CD4-positive, CD25-positive, alpha-beta regulatory T cell (primary cell): ENCODE data around the gene ATP8A2. TPM values are rescaled to one million over a fixed set of nuclear protein-coding genes. Genes with fewer than 3 reads are reported as not detected.

ENCODE experiments used
- ATAC-seq, 2 donors: fragments of 150-1000 bp; cut with Tn5 transposase; one replicate each; pipeline ENCODE4 v1.10.0; 2021; ENCODE audit warnings: low read depth in 2 of 2, moderate number of reproducible peaks in 2 of 2, moderate library complexity in 1 of 2
- DNase-seq, 3 donors: peaks; one replicate each; pipeline versions ENCODE4 v3.0.0 to v3.0.0-alpha.2; 2012 to 2022; ENCODE audit warnings: mixed read lengths in 1 of 3
- H3K27ac ChIP-seq: one replicate; pipeline ENCODE4 v1.7.0; 2013; ENCODE audit warnings: mild to moderate bottlenecking, low read length; ENCODE audit not compliant: insufficient read depth, poor library complexity, severe bottlenecking
- H3K27me3 ChIP-seq: one replicate; pipeline ENCODE4 v1.7.0; 2013; ENCODE audit warnings: low read length; ENCODE audit not compliant: control insufficient read depth, insufficient read depth
- H3K36me3 ChIP-seq: one replicate; pipeline ENCODE4 v1.7.0; 2013; ENCODE audit warnings: mild to moderate bottlenecking, low read length, moderate library complexity; ENCODE audit not compliant: control insufficient read depth, insufficient read depth
- H3K4me1 ChIP-seq: 2 replicates; pipeline ENCODE4 v1.7.0; 2013; ENCODE audit warnings: mild to moderate bottlenecking, low read length; ENCODE audit not compliant: insufficient read depth, control insufficient read depth, poor library complexity, severe bottlenecking
- H3K4me3 ChIP-seq: one replicate; pipeline ENCODE4 v1.7.0; 2013; ENCODE audit warnings: low read depth, mild to moderate bottlenecking, low read length, moderate library complexity
- H3K9me3 ChIP-seq, 2 experiments: 1 replicate in 1 of 2; 2 replicates in 1 of 2; pipeline ENCODE4 v1.7.0; 2013; ENCODE audit warnings: low read length in 2 of 2, mild to moderate bottlenecking in 1 of 2, moderate library complexity in 1 of 2; ENCODE audit not compliant: control insufficient read depth in 2 of 2
- H3K27ac Mint-ChIP-seq, 3 donors: one replicate each; pipeline ENCODE4 v1.8.0; 2020 to 2022; ENCODE audit warnings: mild to moderate bottlenecking in 3 of 3, mixed read lengths in 3 of 3, moderate library complexity in 2 of 3
- H3K27me3 Mint-ChIP-seq: one replicate; pipeline ENCODE4 v1.8.0; 2022; ENCODE audit warnings: mild to moderate bottlenecking, mixed read lengths
- H3K36me3 Mint-ChIP-seq: one replicate; pipeline ENCODE4 v1.8.0; 2020; ENCODE audit warnings: mixed read lengths
- H3K4me1 Mint-ChIP-seq, 4 donors: one replicate each; pipeline ENCODE4 v1.8.0; 2020 to 2022; ENCODE audit warnings: mixed read lengths in 4 of 4, mild to moderate bottlenecking in 1 of 4
- H3K4me3 Mint-ChIP-seq, 4 donors: one replicate each; pipeline ENCODE4 v1.8.0; 2020 to 2022; ENCODE audit warnings: mild to moderate bottlenecking in 4 of 4, mixed read lengths in 4 of 4, moderate library complexity in 3 of 4
- H3K9me3 Mint-ChIP-seq, 7 donors: one replicate each; pipeline ENCODE4 v1.8.0; 2020 to 2022; ENCODE audit warnings: mixed read lengths in 7 of 7, mild to moderate bottlenecking in 3 of 7, moderate library complexity in 2 of 7
- polyA plus RNA-seq, 4 donors: library from polyadenylated mRNA; unstranded; fragments of 300-500 nt; fragmentation: Illumina TruSeq; gene quantifications; one replicate each; pipeline ENCODE4 v1.2.3, GENCODE V29; 2021
- total RNA-seq: library from RNA; stranded (reverse); gene quantifications from one replicate; pipeline ENCODE4 v1.2.3, GENCODE V29; 2022

The ATP8A2 gene
- total and polyA plus RNA-seq, 5 donors from 2014 or later = 0.29 to 0.68 (median 0.55) TPM

DNA sequence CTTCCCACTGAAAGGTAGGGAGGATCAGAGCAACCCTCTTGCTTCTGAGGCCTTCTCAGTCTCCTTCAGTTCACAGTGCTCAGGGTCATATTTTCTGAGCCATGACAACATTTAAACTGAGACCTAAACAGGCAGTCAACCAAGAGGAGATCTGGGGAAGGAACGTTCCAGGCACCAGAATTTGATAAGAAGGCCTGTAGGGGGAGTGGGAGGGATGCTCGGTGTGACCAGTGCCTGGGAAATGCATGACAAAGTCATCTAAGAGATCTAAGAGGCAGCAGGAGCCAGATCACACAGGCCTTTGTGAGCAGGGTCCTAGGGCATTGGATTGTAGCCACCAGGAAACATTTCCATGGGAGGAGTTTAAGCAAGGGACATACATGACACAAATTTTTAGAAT lies 608.5 kb downstream of the ATP8A2 start:
- Histone ChIP-seq H3K36me3 (no peaks in the 10 kb centered on the region), H3K27ac (no peak overlapping the region), H3K4me3 (no peak overlapping the region), H3K4me1 (no peaks in the 10 kb centered on the region), H3K9me3 (no peaks in the 10 kb centered on the region), H3K27me3 (no peaks in the 10 kb centered on the region)
- Mint-ChIP-seq H3K9me3 (peaks cover 0 to 6% (median 0%) of the 10 kb centered on the region in 7 donors), H3K36me3 (no peaks in the 10 kb centered on the region), H3K4me1 (peaks cover 0 to 12% (median 5%) of the 10 kb centered on the region in 4 donors), H3K4me3 (no peak overlapping the region), H3K27me3 (no peaks in the 10 kb centered on the region), H3K27ac (no peak overlapping the region)
- ATAC-seq (no peak), DNase-seq (no peak)

DNA sequence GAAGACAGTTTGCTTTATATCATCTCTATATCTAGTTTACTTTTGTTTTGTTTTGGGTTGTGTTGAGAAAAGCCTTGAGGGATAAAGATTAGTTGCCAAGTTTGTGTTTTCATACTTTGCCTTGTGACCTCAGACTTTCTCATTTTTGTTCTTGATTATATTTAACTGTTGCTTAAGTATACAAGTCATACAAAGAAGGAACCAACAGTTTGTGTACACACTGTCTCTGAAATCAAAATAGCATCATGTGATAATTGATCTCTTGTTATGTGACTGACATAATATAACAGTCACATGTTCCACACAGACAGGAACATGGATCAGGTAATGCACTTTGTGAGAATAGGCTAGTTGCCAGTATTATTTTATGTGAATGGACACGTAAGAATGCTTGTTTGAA lies 609.3 kb downstream of the ATP8A2 start:
- H3K27me3 Mint-ChIP-seq = no peaks in the 10 kb centered on the region
- H3K36me3 Mint-ChIP-seq = no peaks in the 10 kb centered on the region
- Histone ChIP-seq H3K27me3 (no peaks in the 10 kb centered on the region), H3K4me3 (no peak overlapping the region), H3K9me3 (no peaks in the 10 kb centered on the region), H3K27ac (no peak overlapping the region), H3K4me1 (no peaks in the 10 kb centered on the region), H3K36me3 (no peaks in the 10 kb centered on the region)
- no peak overlapping the region for H3K4me3 Mint-ChIP-seq
- no peak overlapping the region for H3K27ac Mint-ChIP-seq
- DNase-seq (no peak), ATAC-seq (no peak)
- peaks cover 0 to 10% (median 5%) of the 10 kb centered on the region in 4 donors for H3K4me1 Mint-ChIP-seq
- peaks cover 0 to 6% (median 0%) of the 10 kb centered on the region in 7 donors for H3K9me3 Mint-ChIP-seq

DNA sequence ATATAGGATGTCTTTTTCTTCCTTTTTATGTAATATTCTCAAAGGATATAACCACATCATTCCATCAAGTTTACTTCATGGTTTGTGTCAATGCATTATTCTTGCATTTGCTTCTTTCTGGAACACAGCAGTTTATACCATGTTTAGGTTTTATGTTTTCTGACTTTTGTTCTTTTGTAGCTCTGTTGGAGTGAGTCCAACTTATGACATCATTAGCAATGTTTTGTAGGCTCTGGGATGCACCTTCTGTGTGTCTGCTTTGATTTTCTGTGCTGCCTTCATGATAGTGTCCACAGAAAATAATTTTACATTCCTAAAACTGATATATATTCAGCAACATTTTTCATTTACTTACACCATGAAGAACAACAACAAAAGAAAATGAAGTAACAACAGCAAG lies 611.1 kb downstream of the ATP8A2 start:
- Histone ChIP-seq H3K4me1 (no peaks in the 10 kb centered on the region), H3K27me3 (no peaks in the 10 kb centered on the region), H3K4me3 (no peak overlapping the region), H3K36me3 (no peaks in the 10 kb centered on the region), H3K27ac (no peak overlapping the region), H3K9me3 (no peaks in the 10 kb centered on the region)
- DNase-seq (no peak), ATAC-seq (no peak)
- Mint-ChIP-seq H3K4me3 (no peak overlapping the region), H3K27ac (no peak overlapping the region), H3K9me3 (peaks cover 0 to 6% (median 0%) of the 10 kb centered on the region in 7 donors), H3K4me1 (peaks cover 0 to under 1% (median 0%) of the 10 kb centered on the region in 4 donors), H3K36me3 (no peaks in the 10 kb centered on the region), H3K27me3 (no peaks in the 10 kb centered on the region)

DNA sequence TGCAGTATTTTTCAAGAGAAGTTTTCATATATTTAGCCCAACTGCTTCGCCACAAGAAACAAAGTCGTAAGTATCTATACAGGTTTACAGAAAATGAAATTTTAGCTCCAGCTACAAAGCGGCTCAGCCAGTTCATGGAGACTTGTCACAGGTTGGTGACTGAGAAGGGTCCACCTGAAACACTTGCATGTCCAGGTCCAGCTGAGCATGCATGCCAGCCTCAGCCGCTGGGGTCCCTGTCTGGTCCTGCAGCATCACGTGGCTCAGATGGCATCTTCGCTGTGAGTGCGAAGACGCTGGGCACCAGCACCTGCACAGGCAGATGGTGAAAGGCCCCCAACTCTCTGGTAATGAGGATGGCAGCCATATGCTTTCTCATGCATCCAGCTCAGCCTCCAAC lies 616.2 kb downstream of the ATP8A2 start:
- peaks cover 0 to 8% (median 1%) of the 10 kb centered on the region in 7 donors for H3K9me3 Mint-ChIP-seq
- DNase-seq = no peak
- H3K4me1 ChIP-seq = no peaks in the 10 kb centered on the region
- no peak overlapping the region for H3K4me3 ChIP-seq
- peaks cover 6% of the 10 kb centered on the region for H3K27me3 Mint-ChIP-seq
- no peaks in the 10 kb centered on the region for H3K9me3 ChIP-seq
- H3K4me3 Mint-ChIP-seq = no peak overlapping the region
- no peaks in the 10 kb centered on the region for H3K36me3 ChIP-seq
- no peak for ATAC-seq
- no peaks in the 10 kb centered on the region for H3K4me1 Mint-ChIP-seq
- no peaks in the 10 kb centered on the region for H3K36me3 Mint-ChIP-seq
- H3K27me3 ChIP-seq = no peaks in the 10 kb centered on the region
- H3K27ac Mint-ChIP-seq = no peak overlapping the region
- H3K27ac ChIP-seq = no peak overlapping the region

DNA sequence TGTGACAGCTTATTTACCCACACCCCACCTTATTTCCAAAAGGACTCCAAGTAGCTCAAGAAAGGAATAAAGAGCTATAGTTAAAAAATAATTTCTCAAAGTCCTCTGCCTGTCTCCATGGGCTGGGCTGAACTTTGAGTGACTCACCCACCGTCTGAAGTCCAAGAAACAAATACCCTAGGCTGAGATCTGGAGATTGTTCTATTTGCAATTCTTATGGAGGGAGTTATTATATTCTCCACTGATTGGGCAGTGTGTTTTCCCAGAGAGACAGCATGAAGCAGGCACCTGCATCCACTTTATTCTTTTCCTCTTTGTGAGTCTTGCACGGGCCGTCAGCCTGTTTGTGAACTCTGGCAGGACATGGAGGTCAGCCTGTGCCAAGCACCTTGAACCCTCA lies 616.9 kb downstream of the ATP8A2 start:
- no peak for DNase-seq
- Mint-ChIP-seq H3K9me3 (peaks cover 0 to 4% (median 1%) of the 10 kb centered on the region in 7 donors), H3K36me3 (no peaks in the 10 kb centered on the region), H3K4me3 (no peak overlapping the region), H3K4me1 (no peaks in the 10 kb centered on the region), H3K27me3 (peaks cover 6% of the 10 kb centered on the region), H3K27ac (no peak overlapping the region)
- H3K4me3 ChIP-seq = no peak overlapping the region
- no peaks in the 10 kb centered on the region for H3K27me3 ChIP-seq
- no peak for ATAC-seq
- no peaks in the 10 kb centered on the region for H3K4me1 ChIP-seq
- H3K9me3 ChIP-seq = no peaks in the 10 kb centered on the region
- no peaks in the 10 kb centered on the region for H3K36me3 ChIP-seq
- H3K27ac ChIP-seq = no peak overlapping the region

DNA sequence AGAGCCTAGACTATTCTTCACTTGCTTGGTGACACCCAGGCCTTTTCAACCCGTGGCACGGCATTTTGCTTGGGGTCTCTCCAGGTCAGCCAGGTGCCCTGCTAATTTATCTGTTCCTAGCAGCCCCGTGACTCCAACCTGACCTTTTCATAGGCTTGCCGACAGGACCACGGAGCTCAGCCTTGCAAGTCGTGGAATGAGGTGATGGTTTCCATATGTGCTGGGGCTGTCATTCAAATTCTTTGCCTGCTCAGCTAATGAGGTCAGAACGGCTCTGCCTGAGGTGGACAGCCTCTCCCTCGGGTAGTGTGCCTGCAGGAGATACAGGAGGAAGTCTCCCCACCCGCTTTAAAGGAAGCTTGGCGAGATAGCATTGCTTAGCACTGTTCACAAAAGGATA lies 619.0 kb downstream of the ATP8A2 start:
- peaks cover 6% of the 10 kb centered on the region for H3K27me3 Mint-ChIP-seq
- H3K4me3 Mint-ChIP-seq = no peak overlapping the region
- no peak overlapping the region for H3K4me3 ChIP-seq
- no peaks in the 10 kb centered on the region for H3K4me1 ChIP-seq
- no peak overlapping the region for H3K27ac ChIP-seq
- ATAC-seq (no peak), DNase-seq (no peak)
- H3K27me3 ChIP-seq = no peaks in the 10 kb centered on the region
- H3K4me1 Mint-ChIP-seq = no peaks in the 10 kb centered on the region
- no peaks in the 10 kb centered on the region for H3K36me3 ChIP-seq
- H3K27ac Mint-ChIP-seq = no peak overlapping the region
- peaks cover 0 to 2% of the 10 kb centered on the region in 2 experiments for H3K9me3 ChIP-seq
- H3K9me3 Mint-ChIP-seq = peaks cover 4 to 18% (median 4%) of the 10 kb centered on the region in 7 donors
- no peaks in the 10 kb centered on the region for H3K36me3 Mint-ChIP-seq

DNA sequence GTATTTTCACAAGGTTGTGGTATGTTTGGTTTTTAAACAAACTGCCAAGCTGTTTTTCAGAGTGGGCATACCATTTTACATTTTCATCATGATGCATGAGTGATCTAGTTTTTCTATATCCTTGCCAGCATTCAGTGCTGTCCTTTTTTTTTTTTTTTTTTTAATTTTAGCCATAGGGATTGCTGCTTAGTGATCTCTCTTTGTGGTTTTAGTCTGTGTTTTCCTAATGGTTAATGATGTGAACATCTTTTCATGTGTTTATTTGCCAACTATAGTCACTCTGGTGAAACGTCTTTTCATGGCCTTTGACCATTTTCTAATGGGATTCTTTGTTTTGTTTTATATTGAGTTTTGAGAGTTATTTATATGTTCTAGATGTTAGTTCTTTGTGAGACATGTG lies 620.3 kb downstream of the ATP8A2 start:
- no peak overlapping the region for H3K27ac Mint-ChIP-seq
- no peak for DNase-seq
- no peaks in the 10 kb centered on the region for H3K27me3 ChIP-seq
- H3K4me1 Mint-ChIP-seq = no peaks in the 10 kb centered on the region
- peaks cover 0 to 2% of the 10 kb centered on the region in 2 experiments for H3K9me3 ChIP-seq
- H3K36me3 ChIP-seq = no peaks in the 10 kb centered on the region
- H3K4me3 Mint-ChIP-seq = no peak overlapping the region
- H3K4me1 ChIP-seq = no peaks in the 10 kb centered on the region
- no peak overlapping the region for H3K27ac ChIP-seq
- H3K9me3 Mint-ChIP-seq = peaks cover 4 to 18% (median 4%) of the 10 kb centered on the region in 7 donors
- peaks cover 9% of the 10 kb centered on the region for H3K27me3 Mint-ChIP-seq
- no peaks in the 10 kb centered on the region for H3K36me3 Mint-ChIP-seq
- no peak overlapping the region for H3K4me3 ChIP-seq
- ATAC-seq = no peak

DNA sequence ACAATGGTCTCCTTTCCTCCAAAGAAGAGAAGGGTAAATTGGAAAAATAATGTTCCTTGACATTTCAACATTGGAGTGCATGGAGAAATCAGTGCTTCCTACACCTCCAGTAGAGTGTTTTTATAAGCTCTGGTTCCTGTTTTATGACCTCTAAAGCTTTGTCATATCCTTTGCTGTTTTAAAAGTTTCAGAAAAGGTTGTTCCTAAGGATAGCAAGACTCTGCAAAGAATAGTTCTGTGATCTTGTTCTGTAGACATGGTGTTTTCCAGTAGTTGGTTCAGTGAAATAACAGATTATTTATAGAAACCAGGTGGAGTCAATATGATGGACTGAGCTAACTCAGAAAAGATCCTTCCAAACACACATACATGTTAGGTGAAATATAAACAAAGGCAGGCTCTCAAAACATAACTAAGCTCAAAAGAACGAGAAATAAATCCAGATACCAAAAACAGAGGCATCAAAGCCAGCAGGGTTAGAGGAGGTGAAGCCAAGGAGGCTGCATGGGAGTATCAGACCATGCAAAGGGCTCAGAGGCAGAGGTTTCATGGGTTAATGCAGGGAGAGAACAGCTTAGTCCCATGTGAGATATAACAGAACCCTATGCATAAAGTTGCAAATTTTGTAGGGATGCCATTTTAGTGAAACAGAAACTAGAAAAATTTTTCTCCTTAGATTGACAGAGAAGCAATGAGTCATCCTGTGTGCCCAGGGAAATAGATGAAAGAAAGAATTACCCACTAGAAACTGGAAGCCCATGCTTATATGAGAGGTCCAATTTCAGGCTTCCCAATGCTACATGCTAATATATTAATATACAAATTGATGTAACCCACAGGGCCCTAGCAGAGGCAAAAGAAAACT lies 635.7 kb downstream of the ATP8A2 start:
- Mint-ChIP-seq H3K4me3 (no peak overlapping the region), H3K36me3 (no peaks in the 10 kb centered on the region), H3K27me3 (peaks cover 5% of the 10 kb centered on the region), H3K9me3 (peaks cover 0 to 7% (median 5%) of the 10 kb centered on the region in 7 donors), H3K27ac (no peak overlapping the region), H3K4me1 (peaks cover 0 to 6% (median 3%) of the 10 kb centered on the region in 4 donors)
- ATAC-seq (no peak), DNase-seq (no peak)
- Histone ChIP-seq H3K4me1 (peaks cover 6% of the 10 kb centered on the region), H3K27ac (no peak overlapping the region), H3K36me3 (no peaks in the 10 kb centered on the region), H3K9me3 (peaks cover 0 to 3% of the 10 kb centered on the region in 2 experiments), H3K4me3 (no peak overlapping the region), H3K27me3 (no peaks in the 10 kb centered on the region)
